ENCODE measurements around the gene FAM240A.

The FAM240A gene

DNA sequence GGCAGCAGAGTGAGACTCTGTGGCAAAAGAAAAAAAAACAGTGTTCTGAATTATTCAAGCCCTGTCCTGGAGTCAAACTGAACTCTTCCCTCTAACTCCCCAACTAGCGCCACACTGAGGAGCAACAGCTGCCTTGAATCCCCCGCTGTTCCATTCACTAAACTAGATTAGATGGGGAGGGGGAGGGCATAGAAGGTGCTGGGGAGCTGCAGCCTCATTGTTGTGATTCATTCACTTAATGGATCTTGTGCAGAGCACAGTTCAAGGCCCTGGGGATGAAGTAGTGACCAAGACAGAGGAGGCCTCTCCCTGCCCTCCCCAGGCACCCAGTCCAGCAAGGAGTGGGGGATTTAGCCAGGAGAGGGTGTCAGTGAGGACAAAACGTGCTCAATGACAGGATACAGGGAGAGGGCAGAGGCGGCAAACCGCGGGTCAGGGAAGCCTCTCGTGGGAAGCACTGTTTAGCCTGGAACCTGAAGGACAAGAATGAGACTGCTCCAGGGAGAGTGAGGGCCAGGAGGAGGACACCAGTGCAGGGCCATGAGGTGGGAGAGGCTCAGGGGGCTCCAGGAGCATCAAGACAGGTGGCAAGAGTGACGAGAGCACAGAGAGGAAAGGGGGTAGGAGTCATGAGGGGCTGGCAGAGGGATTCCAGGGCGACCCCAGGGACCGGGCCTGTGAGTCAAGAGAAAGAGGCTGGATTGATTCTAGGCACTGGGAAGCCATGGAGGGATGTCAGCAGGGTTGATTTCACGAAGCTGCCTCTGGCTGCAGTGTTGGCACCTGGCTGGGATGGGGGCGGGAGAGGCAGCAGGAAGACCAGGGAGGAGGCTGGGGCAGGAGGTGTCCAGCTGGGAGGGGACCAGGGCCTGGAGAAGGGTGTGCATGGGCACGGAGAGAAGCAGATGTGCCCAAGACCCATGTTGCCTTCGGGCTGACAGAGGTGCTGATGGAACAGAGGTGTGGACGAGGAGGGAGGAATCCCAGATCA is 49.7 kb downstream of the FAM240A start:
- DNase-seq (ENCODE audit: low spot score), result no peak
- FAIRE-seq, result no peak

DNA sequence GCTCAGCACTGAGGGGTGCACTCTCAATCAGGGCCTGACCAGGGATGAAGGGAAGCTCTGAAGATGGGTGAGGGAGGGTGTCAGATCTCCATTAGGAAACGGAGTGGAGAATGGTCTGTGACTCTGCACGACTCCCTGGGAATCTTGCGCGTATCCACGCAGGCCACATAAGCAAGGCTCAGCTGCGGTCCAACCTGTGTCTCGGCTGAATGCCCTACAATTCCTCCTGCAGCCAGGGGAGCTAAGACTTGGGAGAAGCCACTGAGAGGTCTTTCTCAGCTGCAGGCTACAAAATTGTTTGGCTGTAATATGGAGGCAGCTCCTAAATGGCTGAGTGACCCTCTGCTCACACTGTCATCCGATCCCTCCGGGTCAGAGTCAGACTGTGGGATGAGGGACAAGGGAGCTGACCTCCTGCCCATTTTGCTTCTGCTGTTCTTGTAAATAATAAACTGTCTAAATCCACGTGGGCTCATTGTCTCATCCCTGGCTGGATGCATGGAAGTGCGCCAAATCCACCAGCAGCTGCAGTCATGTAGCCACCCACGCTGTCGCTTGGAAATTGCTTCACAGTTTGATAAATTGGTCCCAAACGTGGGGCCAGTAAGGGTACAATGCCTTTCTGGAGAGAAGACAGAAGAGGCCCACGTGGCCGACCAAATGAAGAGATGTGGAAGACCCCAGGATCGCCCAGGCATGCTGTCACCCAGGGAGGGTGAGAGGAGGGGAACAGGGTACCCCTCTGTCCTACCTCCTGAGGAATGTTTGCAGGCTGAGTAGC is 50.6 kb downstream of the FAM240A start:
- DNase-seq (ENCODE audit: low spot score) (no peak), FAIRE-seq (no peak)

DNA sequence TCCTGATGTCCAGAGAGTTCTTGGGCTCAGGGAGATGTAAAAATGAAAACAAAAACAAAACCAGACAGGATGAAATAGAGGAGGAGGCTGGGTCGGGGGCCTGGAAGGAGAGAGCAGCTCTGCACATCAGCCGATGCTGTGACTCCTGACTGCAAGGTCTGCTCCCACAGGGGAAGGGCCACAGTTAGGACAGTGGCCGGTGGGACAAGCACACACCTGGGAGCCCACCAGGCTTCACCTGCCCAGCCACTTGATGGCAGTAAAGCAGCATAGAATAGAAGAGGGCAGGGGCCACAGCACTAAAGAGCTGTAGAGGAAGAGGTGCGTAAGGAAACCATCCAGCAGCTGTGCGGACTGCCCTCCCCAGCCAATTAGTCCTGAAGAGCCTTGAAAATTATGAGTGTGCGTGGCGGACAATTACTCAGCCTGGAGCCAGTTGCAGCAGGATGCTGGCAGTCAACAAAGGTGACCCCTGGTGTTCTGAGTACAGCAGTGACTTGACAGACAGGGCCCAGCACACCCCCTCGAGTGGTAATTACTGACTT is 51.3 kb downstream of the FAM240A start:
- FAIRE-seq, result no peak
- no peak for DNase-seq (ENCODE audit: low spot score)

DNA sequence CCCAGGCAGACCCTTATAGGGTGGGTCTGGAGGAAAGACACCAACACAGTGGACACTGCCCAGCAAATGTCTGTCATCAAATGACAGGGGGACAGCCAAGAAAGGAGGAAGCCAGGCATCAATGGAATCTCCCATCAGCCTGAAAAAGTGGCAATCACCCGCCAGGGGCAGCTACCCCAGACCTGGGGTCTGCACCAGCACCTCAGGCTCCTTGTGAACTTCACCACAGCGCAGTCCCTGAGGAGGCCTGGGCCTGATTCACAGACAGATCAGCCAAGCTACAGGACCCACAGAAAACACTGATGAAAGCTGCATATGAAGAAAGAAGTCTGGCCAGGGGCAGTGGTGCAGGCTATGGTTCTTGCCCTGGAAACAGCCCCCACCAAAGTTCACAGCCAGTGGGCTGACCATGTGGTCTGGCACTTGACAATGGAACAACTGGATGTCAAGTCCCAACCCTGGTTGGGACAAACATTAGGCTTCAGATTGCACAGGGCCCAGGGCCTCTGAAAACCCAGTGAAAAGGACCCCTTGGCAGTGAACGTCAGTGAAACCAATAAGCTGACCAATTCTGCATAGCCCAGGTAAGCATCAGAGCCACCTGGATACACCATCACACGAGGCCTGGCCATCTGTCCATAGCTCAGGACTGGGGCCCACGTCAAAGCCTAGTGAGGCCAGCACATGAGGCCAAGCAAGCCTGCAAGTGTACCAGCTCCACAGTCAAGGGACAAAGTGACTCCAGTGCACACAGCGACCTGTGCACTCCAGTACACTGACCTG is 52.1 kb downstream of the FAM240A start:
- FAIRE-seq (no peak), DNase-seq (ENCODE audit: low spot score) (no peak)

DNA sequence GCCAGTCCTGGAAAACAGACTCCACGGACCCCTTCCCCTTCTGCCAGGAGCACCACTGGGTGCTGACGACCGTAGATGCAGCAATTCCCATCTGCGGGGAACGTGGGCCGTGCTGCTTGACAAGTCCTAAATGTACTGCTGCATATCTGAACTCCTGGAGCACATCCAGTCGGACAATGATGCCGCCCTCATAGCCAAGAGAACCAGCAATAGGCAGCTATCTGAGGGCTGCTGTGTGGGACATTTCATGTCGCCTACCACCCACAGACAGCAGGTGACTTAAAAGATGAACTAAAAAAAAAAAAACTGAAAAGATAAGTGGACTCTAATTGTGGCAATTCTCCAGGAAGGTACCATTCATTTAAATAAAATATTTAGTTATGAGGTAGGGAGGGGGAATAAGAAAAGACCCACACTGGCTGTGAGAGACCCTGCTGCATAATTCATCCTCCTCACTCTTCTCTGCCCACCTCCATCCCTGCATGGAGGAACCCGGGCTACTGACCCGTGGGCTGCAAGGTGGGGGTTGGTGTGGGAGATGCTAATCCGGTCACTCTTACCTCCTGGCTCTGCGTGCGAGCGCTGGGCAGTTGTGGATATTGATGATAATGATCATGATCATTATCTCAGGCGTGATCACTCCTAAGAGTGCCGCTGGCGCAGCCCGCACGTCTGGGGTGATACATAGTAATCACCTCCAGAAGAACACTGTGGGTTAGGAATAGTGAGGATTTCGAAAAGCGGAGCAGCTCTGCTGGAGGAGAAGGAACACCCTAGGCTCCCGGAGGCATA is 52.8 kb downstream of the FAM240A start:
- FAIRE-seq, result no peak
- DNase-seq (ENCODE audit: low spot score), result no peak

DNA sequence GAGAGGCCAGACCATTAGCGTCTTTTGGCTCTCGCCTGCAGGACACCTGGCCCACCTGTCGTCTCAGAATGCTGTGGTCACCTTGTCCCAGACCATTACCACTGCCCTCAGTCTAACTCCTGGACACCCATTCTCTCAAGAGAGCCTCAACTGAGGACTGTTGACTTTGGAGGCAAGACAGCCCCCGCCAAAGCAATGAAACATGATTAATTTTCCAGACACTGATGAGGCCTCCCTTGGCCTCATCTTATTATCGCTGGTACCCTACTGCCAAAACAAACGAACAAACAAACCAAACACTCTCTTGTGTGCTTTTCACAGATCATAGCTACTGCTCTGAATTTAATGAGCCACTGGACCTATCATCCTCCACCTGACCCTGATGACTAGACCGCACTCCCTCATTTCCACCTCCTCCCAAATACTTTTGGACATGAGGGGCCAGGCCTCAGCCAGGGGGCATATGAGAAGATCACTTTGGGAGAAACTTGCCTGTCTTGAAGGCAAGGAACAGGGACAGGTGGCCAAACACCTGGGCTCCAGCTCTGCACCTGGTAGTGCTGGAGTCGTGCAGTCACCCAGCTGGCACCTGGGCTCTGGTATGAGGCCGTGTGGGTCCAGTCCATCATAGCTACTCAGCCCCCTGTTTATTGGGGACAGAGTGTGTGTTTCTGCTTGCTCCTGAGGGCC is 53.6 kb downstream of the FAM240A start:
- DNase-seq (ENCODE audit: low spot score) (no peak), FAIRE-seq (no peak)

DNA sequence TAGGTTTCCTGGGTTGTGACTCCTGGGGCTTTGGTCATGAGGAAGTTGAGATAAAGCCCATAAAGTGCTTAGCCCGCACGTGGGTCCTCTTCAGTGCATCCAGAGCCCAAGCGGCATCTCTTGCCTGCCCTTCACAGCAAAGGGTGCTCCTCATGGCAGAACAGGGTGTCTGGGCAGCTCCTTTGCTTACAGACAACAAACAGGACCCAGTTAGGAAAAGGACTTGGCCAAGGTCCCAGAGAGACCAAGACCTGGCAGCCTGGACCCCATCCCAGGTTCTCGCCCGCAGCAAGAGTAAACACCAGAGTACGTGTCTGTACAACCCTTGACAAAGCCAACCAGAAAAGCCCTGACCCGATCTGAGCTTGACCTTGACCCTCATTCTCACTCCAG is 54.1 kb downstream of the FAM240A start:
- DNase-seq (ENCODE audit: low spot score) (no peak), FAIRE-seq (no peak)

DNA sequence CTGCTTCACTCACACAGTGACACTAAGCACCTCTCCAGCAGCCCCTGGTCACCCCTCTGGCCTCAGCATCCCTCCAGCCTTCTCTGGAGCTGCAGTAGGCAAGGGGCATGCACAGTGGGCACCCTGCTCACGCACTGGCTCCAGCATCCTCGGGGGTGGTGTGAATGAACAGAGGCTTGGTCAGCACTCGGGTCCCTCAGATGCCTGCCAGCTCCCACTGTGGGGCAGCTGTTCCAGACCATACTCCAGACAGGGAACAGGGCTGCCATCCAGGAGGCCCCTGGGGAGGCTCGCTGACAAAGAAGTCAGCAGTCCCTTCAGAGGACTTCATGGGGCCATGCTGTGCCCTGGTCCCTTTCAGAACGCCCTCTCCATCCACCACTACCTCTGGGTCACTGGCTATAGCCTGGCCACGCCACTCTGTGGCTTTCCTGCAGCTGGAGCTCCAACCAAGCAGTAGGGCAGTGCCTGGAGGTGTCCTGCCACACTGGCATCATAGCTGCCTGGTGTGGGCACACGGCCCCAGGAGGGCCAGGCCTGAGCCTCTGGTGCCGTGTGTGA is 54.8 kb downstream of the FAM240A start:
- no peak for FAIRE-seq
- no peak for DNase-seq (ENCODE audit: low spot score)

DNA sequence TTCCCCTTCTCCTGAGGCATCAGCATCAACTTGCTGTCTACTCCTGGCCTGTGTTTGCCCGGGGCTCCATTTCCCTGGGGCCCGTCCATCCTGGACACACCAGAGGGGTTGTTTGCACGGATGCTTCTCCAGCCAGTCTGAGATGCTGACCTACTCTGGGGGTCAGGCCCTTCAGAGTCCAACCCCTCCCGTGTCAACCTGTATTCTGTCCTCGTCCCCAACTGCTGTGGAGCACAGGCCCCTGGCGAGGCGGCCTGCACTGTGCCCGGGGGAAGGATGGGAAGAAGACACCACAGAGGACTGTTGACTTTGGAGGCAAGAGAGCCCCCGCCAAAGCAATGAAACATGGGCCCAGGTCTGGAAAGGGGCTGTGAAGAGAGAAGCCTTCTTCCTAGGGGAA is 55.3 kb downstream of the FAM240A start:
- FAIRE-seq, result no peak

DNA sequence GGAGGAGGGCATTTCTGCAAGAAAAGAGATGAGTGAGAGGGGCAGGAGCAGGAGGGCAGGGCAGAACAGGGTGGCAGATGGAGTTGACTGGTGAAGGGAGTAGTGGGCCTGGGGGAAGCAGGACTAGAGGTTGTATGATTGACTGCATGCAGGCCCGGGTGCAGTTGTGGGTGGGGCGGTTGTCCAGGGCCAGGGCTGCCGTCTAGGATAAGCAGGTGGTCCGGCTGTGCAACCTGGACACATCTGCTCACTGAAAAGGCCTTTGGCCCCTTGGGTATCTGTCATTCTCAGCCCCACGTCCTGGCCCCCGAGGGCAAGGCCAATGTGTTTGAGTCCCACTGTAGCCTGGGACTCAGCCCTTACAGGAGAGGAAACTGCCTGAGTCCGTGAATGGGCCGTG is 55.8 kb downstream of the FAM240A start:
- FAIRE-seq (no peak), DNase-seq (ENCODE audit: low spot score) (no peak)

More for the DNA sequence above, 55.3 kb downstream of the FAM240A start:
- no peak for DNase-seq (ENCODE audit: low spot score)

DNA sequence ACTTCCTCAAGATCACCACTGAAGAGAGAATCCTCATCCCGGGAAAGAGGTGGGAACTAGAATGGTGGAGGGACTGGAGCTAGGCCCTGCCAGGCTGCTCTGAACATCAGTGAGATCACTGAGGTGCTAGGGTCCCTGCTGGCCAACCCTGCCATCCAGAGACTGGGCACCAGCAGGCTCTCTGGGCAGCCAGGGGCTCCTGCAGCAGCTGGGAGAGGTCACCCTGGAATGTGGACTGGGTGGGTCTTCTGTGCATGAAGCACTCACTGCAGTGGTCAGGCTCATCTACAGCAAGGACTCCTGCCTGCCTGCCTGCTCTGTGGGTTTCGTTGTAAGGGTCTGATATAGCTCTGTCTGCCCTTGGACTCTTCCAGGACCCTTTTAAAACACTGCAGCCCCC is 56.3 kb downstream of the FAM240A start:
- FAIRE-seq (no peak), DNase-seq (ENCODE audit: low spot score) (no peak)

DNA sequence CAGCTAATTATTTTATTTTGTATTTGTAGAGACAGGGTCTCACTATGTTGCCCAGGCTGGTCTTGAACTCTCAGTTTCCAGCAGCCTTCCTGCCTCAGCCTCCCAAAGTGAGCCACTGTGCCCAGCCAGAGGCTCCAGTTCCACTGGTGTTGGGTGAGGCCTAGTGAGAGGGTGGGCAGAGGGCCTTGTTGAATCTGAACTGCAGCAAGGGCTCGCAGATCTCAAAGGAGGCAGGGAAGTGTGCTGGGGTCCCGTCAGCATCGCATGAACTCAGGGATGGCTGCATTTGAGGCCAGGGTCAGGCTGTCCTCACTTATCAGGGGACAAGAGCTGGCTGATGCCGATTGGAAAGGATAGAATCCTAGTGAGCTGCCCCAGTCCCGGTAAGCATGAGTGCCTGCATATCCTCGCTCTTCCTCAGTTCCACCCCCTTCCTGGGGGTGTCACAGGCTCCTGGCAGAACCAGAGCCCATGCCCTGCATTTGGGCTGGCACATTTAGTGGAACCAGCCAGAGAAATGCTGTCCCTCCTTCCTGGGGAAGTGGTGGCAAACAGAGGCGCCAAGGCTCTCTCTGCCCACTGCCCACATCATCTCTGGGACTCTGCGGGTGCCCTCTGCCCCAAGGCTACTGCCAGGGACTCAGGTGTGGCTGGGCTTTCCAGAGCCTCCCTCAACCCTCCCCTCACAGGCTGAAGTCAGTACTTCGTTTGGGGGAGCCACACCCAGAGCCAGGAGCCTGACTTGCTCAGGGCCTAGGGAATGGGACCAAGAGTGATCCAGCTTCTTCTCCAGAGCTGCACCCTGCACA is 57.1 kb downstream of the FAM240A start:
- FAIRE-seq, result no peak

DNA sequence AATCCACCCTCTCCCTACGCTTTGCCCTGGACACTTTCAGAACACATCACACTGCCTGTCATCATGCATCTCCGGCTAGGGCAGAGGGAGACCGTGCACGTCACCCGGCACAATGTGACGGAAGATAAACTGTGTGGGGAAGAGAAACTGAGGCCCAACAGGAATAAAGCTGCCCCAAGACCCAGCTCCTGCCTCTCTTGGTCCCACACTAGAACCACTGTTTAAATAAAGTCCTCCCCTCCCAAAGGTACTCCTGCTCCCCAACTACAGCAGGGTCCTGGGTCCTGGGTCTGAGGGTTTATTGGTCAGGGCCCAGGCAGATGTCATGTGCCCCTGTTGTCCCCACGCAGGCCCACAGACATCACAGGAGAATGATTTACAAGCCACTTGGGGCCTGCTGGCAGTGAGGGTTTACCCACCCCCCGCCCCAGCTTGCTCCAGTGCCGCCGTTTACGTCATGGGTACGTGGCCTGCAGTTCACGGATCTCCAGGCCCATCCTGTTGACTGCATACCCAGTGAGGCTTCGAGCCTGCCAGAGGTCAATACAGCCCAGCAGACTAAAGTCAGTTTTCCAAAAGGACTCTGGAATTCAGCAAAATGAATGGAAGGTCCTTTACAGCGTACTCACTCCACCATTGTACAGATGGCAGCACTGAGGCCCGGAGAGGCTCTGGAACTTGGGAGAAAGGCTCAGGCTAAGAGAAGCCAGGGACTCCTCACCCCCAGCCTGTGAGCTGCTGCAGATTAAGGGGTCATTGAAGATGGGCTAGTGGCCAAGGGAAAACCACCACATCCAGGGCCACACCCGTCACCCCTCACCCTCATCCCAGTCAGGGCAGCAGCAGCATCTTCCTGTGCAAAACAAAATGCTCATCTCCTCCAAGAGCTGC is 57.9 kb downstream of the FAM240A start:
- FAIRE-seq, result no peak
- DNase-seq (ENCODE audit: low spot score), result no peak

More for the DNA sequence above, 57.1 kb downstream of the FAM240A start:
- DNase-seq (ENCODE audit: low spot score), result no peak

DNA sequence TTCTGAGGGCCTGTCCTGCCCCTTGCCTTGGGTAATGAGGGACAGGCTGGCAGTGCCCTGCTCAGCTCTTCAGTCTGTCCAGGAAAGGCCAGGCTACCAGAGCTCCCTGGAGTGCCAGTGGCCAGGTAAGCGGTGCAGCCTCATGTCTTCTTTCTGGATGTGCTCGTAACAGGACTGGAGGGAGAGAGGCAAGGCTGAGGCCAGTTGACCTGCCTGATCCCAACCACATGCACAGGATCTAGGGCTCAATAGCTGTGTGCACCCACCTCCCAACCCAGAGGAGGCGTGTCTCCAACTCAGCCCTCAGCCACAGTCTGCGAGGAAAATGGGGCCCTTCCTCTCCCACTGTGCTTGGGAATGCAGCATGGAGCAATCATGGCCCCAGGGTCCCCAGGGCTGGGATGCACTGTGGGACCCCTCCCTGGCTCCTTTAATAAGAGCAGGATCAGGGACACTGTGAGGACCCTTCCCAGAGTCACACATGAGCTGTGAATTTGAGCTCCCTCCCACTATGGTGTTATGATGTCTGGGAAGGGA is 58.6 kb downstream of the FAM240A start:
- FAIRE-seq (no peak), DNase-seq (ENCODE audit: low spot score) (no peak)

DNA sequence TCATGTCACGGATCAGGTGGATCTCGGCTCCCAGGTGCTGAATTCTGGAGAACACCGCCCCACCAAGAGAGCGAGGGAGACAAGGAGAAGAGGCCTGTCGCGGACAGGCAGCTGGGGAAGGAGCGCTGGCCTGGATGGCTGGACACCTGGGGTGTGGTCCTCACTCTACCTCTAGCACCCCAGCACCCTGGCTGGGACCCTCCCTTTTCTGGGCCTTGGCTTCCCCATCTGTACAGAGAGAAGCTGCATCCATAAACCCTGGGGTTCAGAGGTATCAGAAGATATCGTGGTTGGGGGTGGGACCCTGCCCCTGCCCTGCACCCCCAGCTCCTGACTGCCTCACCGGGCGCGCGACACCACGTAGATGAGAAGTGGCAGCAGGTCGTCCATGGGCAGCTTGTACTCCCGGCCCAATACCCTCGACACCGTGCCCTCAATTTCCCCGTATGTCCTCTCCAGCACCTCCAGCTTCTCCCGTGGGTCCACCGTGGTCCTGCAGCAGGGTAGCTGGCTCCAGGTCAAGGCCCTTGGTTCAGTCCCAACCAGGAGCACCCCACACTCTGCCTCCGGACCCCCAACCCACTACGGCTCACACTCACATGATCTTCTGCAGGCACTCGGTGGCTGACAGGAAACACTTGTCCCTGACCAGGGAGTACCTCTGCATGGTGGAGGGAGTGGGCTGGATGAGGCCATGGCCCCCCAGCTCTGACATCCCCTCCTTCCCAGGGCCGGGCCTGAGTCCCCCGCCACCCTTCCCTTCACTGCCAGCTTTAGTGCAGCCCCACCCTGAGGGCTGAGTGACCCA is 59.4 kb downstream of the FAM240A start:
- no peak for FAIRE-seq
- DNase-seq (ENCODE audit: low spot score), result no peak

DNA sequence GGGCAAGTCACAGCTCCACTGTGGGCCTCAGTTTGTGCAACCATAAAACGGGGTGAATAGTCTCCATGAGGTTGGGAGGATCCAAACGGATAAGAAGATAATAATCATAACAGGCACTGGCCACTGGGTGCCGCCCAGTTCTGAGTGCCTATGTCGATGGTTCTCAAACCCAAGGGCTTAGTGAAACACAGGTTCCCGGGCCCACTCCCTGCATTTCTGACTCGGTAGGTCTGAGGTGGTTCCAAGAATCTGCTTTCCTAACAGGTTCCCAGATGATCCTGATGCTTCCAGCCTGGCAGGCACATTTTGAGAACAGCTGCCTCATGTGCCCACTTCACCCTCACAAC is 60.0 kb downstream of the FAM240A start:
- no peak for DNase-seq (ENCODE audit: low spot score)
- no peak for FAIRE-seq
